ENCODE data around the gene C11orf24. TPM values are rescaled to one million over a fixed set of nuclear protein-coding genes. Genes with fewer than 3 reads are reported as not detected.

The C11orf24 gene
- total RNA-seq, 2 experiments from 2014 or later = 49.4 to 54.0 TPM

- ChIA-PET CTCF (no interaction called here), POLR2A (no interaction called here)
These were observed 5.1 kb upstream of the C11orf24 start for GRCh38 chr11:68276861-68277260.

DNA sequence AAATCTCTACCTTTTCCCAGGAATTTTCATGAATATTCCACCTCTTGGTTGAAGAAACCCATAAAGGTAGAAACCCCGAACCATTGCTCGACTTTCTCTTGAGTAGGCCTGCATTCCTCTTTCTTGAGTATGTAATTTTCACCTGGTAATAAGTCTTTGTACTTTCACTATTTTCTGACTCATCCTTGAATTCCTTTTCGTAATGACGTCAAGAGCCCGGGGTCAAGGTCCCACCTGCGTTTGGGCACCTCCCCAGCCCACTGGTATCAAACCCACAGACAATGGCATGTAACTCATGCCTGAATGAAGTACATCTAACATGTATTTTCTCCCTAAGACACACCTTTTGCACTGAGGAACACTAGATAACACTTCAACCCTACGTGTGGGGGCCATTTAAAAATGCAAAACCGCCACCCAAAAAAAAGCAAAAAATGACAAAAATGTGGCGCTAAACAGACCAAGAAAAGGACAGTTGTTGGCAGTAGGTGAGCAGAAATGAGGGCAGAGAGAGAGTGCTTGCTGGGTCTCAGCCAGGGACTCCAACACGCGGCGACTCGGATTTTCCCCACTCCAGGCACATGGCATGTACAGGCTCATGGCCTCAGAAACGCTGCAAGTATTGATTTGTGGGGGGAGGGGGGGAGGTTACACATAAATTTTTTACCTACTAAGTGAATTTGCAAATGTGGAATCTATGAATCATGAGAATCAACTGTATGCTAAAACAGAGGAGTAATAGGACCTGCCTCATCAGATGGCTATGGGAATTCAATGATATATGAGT is 4.1 kb upstream of the C11orf24 start:
- CTCF ChIA-PET = no interaction called here
- POLR2A ChIA-PET = no interaction called here

- ChIA-PET CTCF (interaction anchor here (1.0 kb wide), 1 partner anchor 23 kb away, joined by 4 read pairs; no protein-coding TSS in a partner anchor), POLR2A (no interaction called here)
These were observed 2.5 kb upstream of the C11orf24 start for GRCh38 chr11:68274306-68274705.

DNA sequence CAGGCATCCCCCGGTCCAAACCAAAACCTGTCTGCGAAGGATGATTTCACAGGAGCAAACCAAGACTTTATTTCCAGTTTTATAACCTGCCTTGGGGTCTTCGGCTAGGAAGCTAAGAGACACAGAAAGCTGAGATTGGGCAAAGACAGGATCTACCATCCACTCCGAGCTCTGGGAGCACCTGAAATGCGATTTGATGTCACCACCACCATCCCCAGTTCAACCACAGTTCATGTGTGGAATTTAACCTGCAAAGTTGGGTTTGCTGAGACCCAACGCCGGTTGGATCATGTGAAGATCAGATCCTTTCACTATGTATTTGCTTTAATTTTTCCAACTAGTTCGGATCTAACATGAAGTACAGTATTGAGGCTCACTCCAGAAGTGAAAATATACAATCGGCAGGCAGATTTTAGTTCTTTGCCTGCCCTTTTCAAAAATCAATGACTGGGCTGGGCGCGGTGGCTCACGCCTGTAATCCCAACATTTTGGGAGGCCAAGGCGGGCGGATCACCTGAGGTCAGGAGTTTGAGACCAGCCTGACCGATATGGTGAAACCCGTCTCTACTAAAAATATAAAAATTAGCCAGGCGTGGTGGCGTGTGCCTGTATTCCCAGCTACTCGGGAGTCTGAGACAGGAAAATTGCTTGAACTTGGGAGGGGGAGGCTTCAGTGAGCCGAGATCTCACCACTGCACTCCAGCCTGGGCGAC is 1.4 kb upstream of the C11orf24 start:
- POLR2A ChIA-PET = interaction anchor here (2.3 kb wide), 1 partner anchor 25 kb away, joined by 13 read pairs; no protein-coding TSS in a partner anchor
- CTCF ChIA-PET = interaction anchor here (0.7 to 3.0 kb wide), 2 partner anchors 16 to 170 kb away, joined by 5 to 10 read pairs; no protein-coding TSS in a partner anchor

- ChIA-PET POLR2A (interaction anchor here (0.7 to 2.3 kb wide), 5 partner anchors 11 to 160 kb away, joined by 3 to 13 read pairs (median 4); no protein-coding TSS in a partner anchor), CTCF (interaction anchor here (0.7 to 3.0 kb wide), 8 partner anchors 9 to 871 kb away, joined by 3 to 23 read pairs (median 4); no protein-coding TSS in a partner anchor)
These were observed 571 bp downstream of the C11orf24 start for GRCh38 chr11:68271023-68271780.

DNA sequence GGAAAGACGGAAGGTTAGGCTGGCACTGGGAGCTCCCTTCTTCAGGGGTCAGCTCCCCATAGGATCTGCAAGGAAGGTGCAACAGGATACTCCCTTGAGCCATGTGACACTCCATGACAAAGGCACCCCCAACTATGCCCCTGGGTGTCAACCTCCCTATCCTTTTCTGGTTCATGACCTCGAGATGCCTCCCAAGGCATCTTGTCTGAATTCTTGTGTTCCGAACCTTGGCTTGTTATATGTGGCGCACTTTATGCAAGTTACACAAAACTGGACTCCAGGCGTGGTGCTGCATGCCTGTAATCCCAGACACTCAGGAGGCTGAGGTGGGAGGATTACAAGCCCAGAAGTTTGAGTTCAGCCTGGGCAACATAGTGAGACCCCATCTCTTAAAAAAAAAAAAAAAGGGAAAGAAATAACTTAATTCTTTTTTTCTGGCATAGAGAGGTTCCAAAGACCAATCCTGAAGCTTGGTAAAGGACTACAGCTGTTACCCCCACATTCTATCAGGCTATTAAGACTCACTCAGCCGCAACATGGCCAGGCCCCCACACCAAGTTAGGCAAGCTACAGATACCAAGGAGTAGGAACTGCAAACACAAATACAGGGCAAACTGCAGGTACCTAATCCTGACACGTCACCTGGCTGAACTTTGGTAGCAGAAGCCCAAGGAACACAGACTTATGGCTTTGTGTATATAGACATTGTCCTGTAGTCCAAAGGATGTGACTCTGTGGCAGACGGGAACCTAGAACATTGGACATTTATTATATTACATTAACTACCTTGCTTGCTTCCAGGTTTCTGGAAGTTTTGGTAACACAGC is 1.4 kb downstream of the C11orf24 start:
- POLR2A ChIA-PET = interaction anchor here (0.9 to 2.3 kb wide), 2 partner anchors 28 to 161 kb away, joined by 3 to 13 read pairs; no protein-coding TSS in a partner anchor
- CTCF ChIA-PET = interaction anchor here (0.8 to 3.0 kb wide), 6 partner anchors 10 to 62 kb away, joined by 3 to 23 read pairs (median 4); no protein-coding TSS in a partner anchor

- ChIA-PET CTCF (interaction anchor here (1.7 to 2.9 kb wide), 2 partner anchors 9 to 28 kb away, joined by 3 to 23 read pairs; no protein-coding TSS in a partner anchor), POLR2A (no interaction called here)
These were observed 2.2 kb downstream of the C11orf24 start for GRCh38 chr11:68269414-68270081.

GRCh38 chr11:68267881-68268240 is 3.9 kb downstream of the C11orf24 start:
- ChIA-PET CTCF (interaction anchor here (2.1 to 2.2 kb wide), 2 partner anchors 11 to 30 kb away, joined by 8 to 11 read pairs; no protein-coding TSS in a partner anchor), POLR2A (no interaction called here)

DNA sequence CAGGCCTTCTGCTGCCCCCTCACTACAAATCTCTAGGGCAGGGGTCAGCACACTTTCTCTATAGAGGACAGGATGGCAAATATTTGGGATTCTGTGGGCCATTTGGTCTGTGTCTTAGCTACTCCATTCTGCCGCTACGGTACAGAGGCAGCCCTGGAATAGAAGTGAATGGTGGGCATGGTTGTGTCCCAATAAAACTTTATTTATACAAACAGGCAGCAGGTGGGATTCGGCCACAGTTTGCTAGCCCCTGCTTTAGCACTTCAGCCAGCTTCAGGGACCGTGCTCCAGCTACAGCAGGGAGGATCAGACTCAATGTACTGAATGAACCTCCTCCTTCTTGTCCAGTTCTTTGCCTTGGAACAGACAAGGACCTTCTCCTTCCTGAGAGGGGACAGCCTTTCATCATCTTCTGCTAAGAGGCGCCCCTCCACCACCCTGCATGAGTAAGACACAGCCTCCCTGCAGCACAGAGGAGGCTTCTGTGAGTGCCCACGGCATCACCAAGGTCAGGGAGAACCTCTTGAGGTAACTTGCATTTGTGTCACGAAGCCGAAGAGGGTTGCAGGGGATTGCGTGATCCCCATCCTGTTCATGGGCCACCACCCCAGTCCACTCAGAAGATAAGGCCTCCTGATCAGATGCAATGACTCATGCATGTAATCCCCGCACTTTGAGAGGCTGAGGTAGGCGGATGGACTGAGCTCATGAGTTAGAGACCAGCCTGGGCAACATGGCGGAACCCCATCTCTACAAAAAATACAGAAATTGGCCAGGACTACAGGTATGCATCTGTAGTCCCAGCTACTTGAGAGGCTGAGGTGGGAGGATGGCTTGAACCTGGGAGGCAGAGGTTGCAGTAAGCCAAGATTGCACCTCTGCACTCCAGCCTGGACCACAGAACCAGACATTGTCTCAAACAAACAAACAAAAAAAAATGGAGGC is 4.6 kb downstream of the C11orf24 start:
- CTCF ChIA-PET = interaction anchor here (2.1 to 2.2 kb wide), 2 partner anchors 10 to 31 kb away, joined by 8 to 11 read pairs; no protein-coding TSS in a partner anchor
- POLR2A ChIA-PET = no interaction called here

DNA sequence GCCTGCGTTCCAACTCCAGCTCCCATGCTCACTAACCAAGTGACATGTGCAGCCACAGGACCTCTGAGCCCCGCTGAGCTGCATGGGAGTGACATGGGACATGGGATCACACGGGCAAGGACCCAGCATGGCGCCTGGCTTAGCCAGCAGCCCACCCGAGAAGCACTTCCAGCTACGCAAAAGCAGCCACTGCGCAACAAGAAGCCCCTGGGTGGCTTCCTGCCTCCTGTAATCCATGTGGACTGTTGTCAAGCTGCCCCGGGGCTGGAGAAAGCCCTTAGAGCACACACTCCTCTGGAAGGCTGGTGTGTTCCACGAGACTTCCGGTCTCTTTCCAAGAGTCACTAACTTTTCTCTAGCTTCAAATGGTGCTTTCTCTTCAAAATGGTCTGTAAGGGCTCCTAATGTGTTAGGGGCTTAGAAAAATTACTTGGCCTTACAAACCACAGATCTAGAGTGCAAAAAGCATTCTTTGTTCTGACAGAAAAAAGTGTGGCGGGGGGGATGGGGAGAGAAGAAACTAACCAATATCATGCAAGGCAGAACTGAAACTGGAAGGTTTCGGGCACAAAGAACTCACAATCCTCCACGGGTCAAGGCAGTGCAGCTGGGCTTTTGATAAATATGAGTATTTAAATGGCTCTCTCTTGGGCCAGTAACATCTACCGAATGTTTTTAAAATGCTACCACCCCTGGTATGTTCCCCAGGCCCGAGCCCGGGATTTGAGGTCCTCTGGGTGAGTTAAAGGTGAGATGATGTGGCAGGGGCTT is 5.5 kb downstream of the C11orf24 start:
- POLR2A ChIA-PET = no interaction called here
- CTCF ChIA-PET = interaction anchor here (2.1 to 2.2 kb wide), 2 partner anchors 9 to 32 kb away, joined by 8 to 11 read pairs; no protein-coding TSS in a partner anchor

- POLR2A ChIA-PET = no interaction called here
- CTCF ChIA-PET = no interaction called here
These were observed 6.8 kb downstream of the C11orf24 start for GRCh38 chr11:68264741-68265540.

- CTCF ChIA-PET = no interaction called here
- POLR2A ChIA-PET = interaction anchor here (0.6 kb wide), 1 partner anchor 65 kb away, joined by 6 read pairs; no protein-coding TSS in a partner anchor
These were observed 7.5 kb downstream of the C11orf24 start for GRCh38 chr11:68264244-68264643.

GRCh38 chr11:68263444-68264035 is 8.2 kb downstream of the C11orf24 start:
- ChIA-PET POLR2A (interaction anchor here (0.6 kb wide), 1 partner anchor 66 kb away, joined by 6 read pairs; no protein-coding TSS in a partner anchor), CTCF (no interaction called here)

- ChIA-PET CTCF (no interaction called here), POLR2A (no interaction called here)
These were observed 9.3 kb downstream of the C11orf24 start for GRCh38 chr11:68262544-68262827.
